ENCODE measurements around the gene BCO1.

The BCO1 gene

GRCh38 chr16:81329947-81330346 is 91.5 kb downstream of the BCO1 start:
- CTCF ChIA-PET = no interaction called here
- TF ChIP-seq L3MBTL2 (conservative IDR thresholded peaks at IDR 0.05) (no peak), HDGF (IDR thresholded peaks at IDR 0.05; ENCODE audit: borderline replicate concordance) (no peak), FOXA1 (IDR thresholded peaks at IDR 0.05) (no peak), ARNT (IDR thresholded peaks at IDR 0.05) (no peak), LEF1 (IDR thresholded peaks at IDR 0.05; ENCODE audit: borderline replicate concordance) (no peak), FOXM1 (IDR thresholded peaks at IDR 0.05; ENCODE audit: borderline replicate concordance) (no peak), TARDBP (IDR thresholded peaks at IDR 0.05) (no peak), ZNF384 (IDR thresholded peaks at IDR 0.05) (no peak)
- POLR2A ChIA-PET = no interaction called here
- no peak for DNase-seq (ENCODE audit: extremely low spot score)

DNA sequence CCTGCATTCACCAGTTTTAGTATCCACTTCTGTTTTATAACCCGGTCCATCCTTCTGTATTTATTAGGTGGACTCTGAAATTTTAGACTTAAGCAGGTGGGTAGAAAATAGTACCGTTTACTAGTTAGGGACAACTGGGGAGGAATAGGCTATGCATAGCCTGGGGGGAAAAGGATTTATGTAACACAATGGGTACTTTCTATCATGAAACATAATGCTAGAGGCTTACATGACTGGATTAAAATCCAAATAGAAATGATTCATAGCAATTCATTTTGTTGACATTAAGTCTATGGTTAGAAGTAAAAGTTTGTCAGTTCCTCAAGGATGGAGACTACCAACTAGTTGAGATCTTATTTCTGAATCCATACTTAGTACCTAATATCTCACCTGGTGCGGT is 94.9 kb downstream of the BCO1 start:
- ChIA-PET CTCF (no interaction called here), POLR2A (no interaction called here)
- TF ChIP-seq BHLHE40 (IDR thresholded peaks at IDR 0.05; ENCODE audit: borderline replicate concordance) (no peak), L3MBTL2 (conservative IDR thresholded peaks at IDR 0.05) (no peak), FOXM1 (IDR thresholded peaks at IDR 0.05; ENCODE audit: borderline replicate concordance) (no peak)

DNA sequence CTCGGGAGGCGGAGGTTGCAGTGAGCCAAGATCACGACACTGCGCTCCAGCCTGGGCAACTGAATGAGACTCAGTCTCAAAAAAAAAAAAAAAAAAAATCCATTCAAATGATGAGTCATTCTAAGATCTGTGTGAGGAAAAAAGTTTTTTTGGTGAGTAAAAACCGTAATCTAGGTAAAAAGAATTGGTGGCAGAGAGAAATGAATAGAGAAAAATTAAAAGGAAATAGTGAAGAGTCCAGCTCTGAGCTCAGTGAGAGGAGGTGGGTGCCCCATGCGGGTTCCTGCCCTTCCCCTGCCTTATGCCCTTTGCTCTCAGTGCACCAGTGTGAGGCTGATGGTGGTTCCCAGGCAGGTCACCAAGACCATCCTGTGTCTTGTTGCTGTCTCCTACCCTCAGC is 97.2 kb downstream of the BCO1 start:
- ChIA-PET CTCF (no interaction called here), POLR2A (no interaction called here)
- DNase-seq (ENCODE audit: extremely low spot score) = no peak
- TF ChIP-seq L3MBTL2 (conservative IDR thresholded peaks at IDR 0.05) (no peak), HDGF (IDR thresholded peaks at IDR 0.05; ENCODE audit: borderline replicate concordance) (no peak), FOXA1 (IDR thresholded peaks at IDR 0.05) (no peak), SP1 (IDR thresholded peaks at IDR 0.05) (no peak), SUZ12 (IDR thresholded peaks at IDR 0.05) (no peak), FOXK2 (IDR thresholded peaks at IDR 0.05) (no peak), TARDBP (IDR thresholded peaks at IDR 0.05) (no peak), BHLHE40 (IDR thresholded peaks at IDR 0.05; ENCODE audit: borderline replicate concordance) (no peak), CTBP1 (IDR thresholded peaks at IDR 0.05; ENCODE audit: borderline replicate concordance) (no peak), ARNT (IDR thresholded peaks at IDR 0.05) (no peak), ELF4 (IDR thresholded peaks at IDR 0.05) (no peak)

More for the DNA sequence above, 94.9 kb downstream of the BCO1 start:
- no peak for DNase-seq (ENCODE audit: extremely low spot score)

DNA sequence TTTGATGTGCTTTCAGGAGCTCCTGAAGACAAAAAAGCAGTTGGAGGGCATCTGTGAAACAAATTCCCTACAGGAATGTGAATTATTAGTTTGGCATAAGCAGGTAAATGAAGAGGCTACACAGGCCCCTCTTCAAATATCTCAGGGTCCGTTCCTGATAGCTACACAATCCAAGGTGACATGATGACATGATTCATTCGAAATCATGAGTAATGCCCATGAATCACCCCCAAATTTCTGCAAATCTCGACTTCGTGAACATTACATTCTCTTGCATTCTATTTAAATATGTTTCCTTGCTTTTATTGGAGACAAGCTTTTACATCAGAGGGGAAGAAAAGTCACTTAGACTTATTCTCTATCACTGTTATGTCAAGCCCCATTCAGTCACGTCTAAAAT is 98.6 kb downstream of the BCO1 start:
- no peak for DNase-seq (ENCODE audit: extremely low spot score)
- POLR2A ChIA-PET = no interaction called here
- TF ChIP-seq BHLHE40 (IDR thresholded peaks at IDR 0.05; ENCODE audit: borderline replicate concordance) (no peak), FOXM1 (IDR thresholded peaks at IDR 0.05; ENCODE audit: borderline replicate concordance) (no peak), FOXA1 (IDR thresholded peaks at IDR 0.05) (no peak), NFRKB (IDR thresholded peaks at IDR 0.05) (no peak), ELF4 (IDR thresholded peaks at IDR 0.05) (no peak), SUZ12 (IDR thresholded peaks at IDR 0.05) (no peak), HDGF (IDR thresholded peaks at IDR 0.05; ENCODE audit: borderline replicate concordance) (no peak), TARDBP (IDR thresholded peaks at IDR 0.05) (no peak), LEF1 (IDR thresholded peaks at IDR 0.05; ENCODE audit: borderline replicate concordance) (no peak), FOXK2 (IDR thresholded peaks at IDR 0.05) (no peak), ARNT (IDR thresholded peaks at IDR 0.05) (no peak), L3MBTL2 (conservative IDR thresholded peaks at IDR 0.05) (no peak), CTBP1 (IDR thresholded peaks at IDR 0.05; ENCODE audit: borderline replicate concordance) (no peak), SP1 (IDR thresholded peaks at IDR 0.05) (no peak), ZNF384 (IDR thresholded peaks at IDR 0.05) (no peak)
- TF ChIP-seq, protein P1, sequence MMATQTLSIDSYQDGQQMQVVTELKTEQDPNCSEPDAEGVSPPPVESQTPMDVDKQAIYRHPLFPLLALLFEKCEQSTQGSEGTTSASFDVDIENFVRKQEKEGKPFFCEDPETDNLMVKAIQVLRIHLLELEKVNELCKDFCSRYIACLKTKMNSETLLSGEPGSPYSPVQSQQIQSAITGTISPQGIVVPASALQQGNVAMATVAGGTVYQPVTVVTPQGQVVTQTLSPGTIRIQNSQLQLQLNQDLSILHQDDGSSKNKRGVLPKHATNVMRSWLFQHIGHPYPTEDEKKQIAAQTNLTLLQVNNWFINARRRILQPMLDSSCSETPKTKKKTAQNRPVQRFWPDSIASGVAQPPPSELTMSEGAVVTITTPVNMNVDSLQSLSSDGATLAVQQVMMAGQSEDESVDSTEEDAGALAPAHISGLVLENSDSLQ (IDR thresholded peaks at IDR 0.05) = no peak
- CTCF ChIA-PET = no interaction called here

All from HEK293T (cell line).